Endothelial cell of umbilical vein (primary cell): ENCODE measurements around the gene TCF15. TPM values are rescaled to one million over a fixed set of nuclear protein-coding genes. Genes with fewer than 3 reads are reported as not detected.

Experiments used
- BruUV-seq: library from RNA; stranded (reverse); fragments of 400-500 nt; replicated peaks from 2 replicates; lab custom pipeline; 2021; lab: Mats Ljungman, UMichigan
- CTCF ChIA-PET: fragments of 300-600, 350-600 bp; sonication (Branson Sonifier 250); formaldehyde crosslinking; loops from one replicate; lab custom pipeline; 2021; ENCODE audit warnings: antibody characterized with exemption, inconsistent platforms; lab: Charles Lee
- POLR2A ChIA-PET: fragments of 300-600, 350-600 bp; sonication (Branson Sonifier 250); formaldehyde crosslinking; loops from one replicate; lab custom pipeline; 2021; ENCODE audit warnings: antibody characterized with exemption, inconsistent platforms; lab: Charles Lee
- DNase-seq: peaks from one replicate; pipeline ENCODE4 v3.0.0-alpha.2; 2011; ENCODE audit warnings: low read depth, low spot score
- FAIRE-seq: peaks from 2 replicates; lab custom pipeline; 2011; peaks lifted over from hg19 to GRCh38; lab: Jason Lieb, UNC
- H2AFZ ChIP-seq: 2 replicates; pipeline ENCODE4 v1.6.0; 2012; ENCODE audit warnings: low read depth, low read length, control low read depth, inconsistent platforms
- H3K27ac ChIP-seq: 2 replicates; pipeline ENCODE4 v1.5.1; 2011; ENCODE audit warnings: low read depth, mild to moderate bottlenecking, control low read depth, low read length, moderate library complexity; ENCODE audit not compliant: insufficient read depth
- H3K27me3 ChIP-seq, 2 experiments: 2 replicates each; pipeline versions ENCODE4 v1.6.0 to v1.6.1; 2011; ENCODE audit warnings: low read length in 2 of 2, mixed read lengths in 1 of 2; ENCODE audit not compliant: control insufficient read depth in 2 of 2, insufficient read depth in 2 of 2
- H3K36me3 ChIP-seq, 2 experiments: 2 replicates in 1 of 2; 3 replicates in 1 of 2; pipeline ENCODE4 v1.5.1; 2011; ENCODE audit warnings: low read length in 2 of 2, mild to moderate bottlenecking in 1 of 2, moderate library complexity in 1 of 2; ENCODE audit not compliant: control insufficient read depth in 2 of 2, insufficient read depth in 2 of 2; ENCODE audit errors: extremely low read depth in 1 of 2
- H3K4me1 ChIP-seq: 3 replicates; pipeline ENCODE4 v1.5.1; 2011; ENCODE audit warnings: mild to moderate bottlenecking, low read length; ENCODE audit not compliant: control insufficient read depth, insufficient read depth; ENCODE audit errors: extremely low read depth
- H3K4me2 ChIP-seq: 2 replicates; pipeline ENCODE4 v1.6.1; 2011; ENCODE audit warnings: low read length, control low read depth, mixed read lengths; ENCODE audit not compliant: insufficient read depth
- H3K4me3 ChIP-seq, 3 experiments: fragments of 200-600 bp in 1 of 3; sonication (generic), shearing (Covaris generic) in 1 of 3; replicated peaks in 1 of 3; 2 replicates each; pipeline ENCODE4 v1.5.1; 2011 to 2016; ENCODE audit warnings: control low read depth in 3 of 3, low read length in 3 of 3, mild to moderate bottlenecking in 2 of 3, inconsistent platforms in 1 of 3, low read depth in 1 of 3, moderate library complexity in 1 of 3; ENCODE audit not compliant: insufficient read depth in 1 of 3
- H3K79me2 ChIP-seq: 2 replicates; pipeline ENCODE4 v1.6.0; 2012; ENCODE audit warnings: low read length, inconsistent platforms; ENCODE audit not compliant: control insufficient read depth, insufficient read depth
- H3K9ac ChIP-seq: replicated peaks from 2 replicates; pipeline ENCODE3; 2011; ENCODE audit warnings: low read length, control low read depth; ENCODE audit not compliant: insufficient read depth; ENCODE audit errors: extremely low read depth
- H3K9me1 ChIP-seq: replicated peaks from 3 replicates; pipeline ENCODE4 v1.6.0; 2011; ENCODE audit warnings: mild to moderate bottlenecking, low read length; ENCODE audit not compliant: control insufficient read depth, insufficient read depth; ENCODE audit errors: extremely low read depth
- H3K9me3 ChIP-seq: replicated peaks from 2 replicates; pipeline ENCODE4 v1.5.1; 2012; ENCODE audit warnings: low read length, inconsistent platforms; ENCODE audit not compliant: control insufficient read depth, insufficient read depth
- H4K20me1 ChIP-seq: replicated peaks from 2 replicates; pipeline ENCODE3; 2011; ENCODE audit warnings: mild to moderate bottlenecking, low read length; ENCODE audit not compliant: control insufficient read depth, insufficient read depth; ENCODE audit errors: extremely low read depth
- EZH2 ChIP-seq: IDR thresholded peaks from 2 replicates; pipeline ENCODE4 v1.6.1; 2012; ENCODE audit warnings: borderline replicate concordance, low read depth, mild to moderate bottlenecking, moderate library complexity, low read length, inconsistent platforms; ENCODE audit not compliant: severe bottlenecking
- FOS ChIP-seq: IDR thresholded peaks from 2 replicates; pipeline ENCODE4 v1.6.1; 2011; ENCODE audit warnings: mild to moderate bottlenecking, low read length, moderate library complexity, borderline replicate concordance; ENCODE audit not compliant: insufficient read depth
- GATA2 ChIP-seq: IDR thresholded peaks from 2 replicates; pipeline ENCODE4 v1.7.0; 2011; ENCODE audit warnings: low read depth, mild to moderate bottlenecking, moderate library complexity, mixed read lengths, low read length; ENCODE audit not compliant: insufficient read length, insufficient read depth
- JUN ChIP-seq: IDR thresholded peaks from 2 replicates; pipeline ENCODE4 v1.6.1; 2011; ENCODE audit warnings: borderline replicate concordance, low read depth; ENCODE audit not compliant: insufficient read length, insufficient read depth
- MAX ChIP-seq: IDR thresholded peaks from 2 replicates; pipeline ENCODE4 v1.6.1; 2011; ENCODE audit not compliant: insufficient read depth, insufficient read length
- MYC ChIP-seq: IDR thresholded peaks from one replicate; pipeline ENCODE4 v1.6.1; 2011; ENCODE audit warnings: mild to moderate bottlenecking, low read depth, low read length
- POLR2A ChIP-seq: IDR thresholded peaks from 2 replicates; pipeline ENCODE4 v1.6.1; 2012; ENCODE audit warnings: low read depth, mild to moderate bottlenecking, control low read depth, low read length
- POLR2AphosphoS5 ChIP-seq: IDR thresholded peaks from 2 replicates; pipeline ENCODE4 v1.6.1; 2012; ENCODE audit warnings: low read depth, mild to moderate bottlenecking, control low read depth, low read length, moderate library complexity; ENCODE audit not compliant: insufficient read depth
- dilution Hi-C: fragments of 300-500 bp; cut with MboI; formaldehyde crosslinking; loops from one replicate; pipeline ENCODE4 v1.15.0; 2019; ENCODE audit warnings: low sequenced_read_pairs; ENCODE audit not compliant: extremely low pct_ligation_motif_present
- intact Hi-C: fragments of 100-400 bp; cut with micrococcal nuclease; formaldehyde crosslinking; loops from one replicate; pipeline ENCODE4 v1.10.0; 2022
- polyA plus RNA-seq, 4 experiments: library from polyadenylated mRNA; depleted of rRNA in 3 of 4; stranded (reverse) in 3 of 4; unstranded in 1 of 4; fragments of >200 nt; gene quantifications; 2 replicates each; pipeline versions ENCODE4 v1.2.1 to v1.2.3, GENCODE V29; 2011 to 2012; ENCODE audit warnings: missing spikeins in 1 of 4
- total RNA-seq: library from RNA; stranded (reverse); gene quantifications from 2 replicates; pipeline ENCODE4 v1.2.3, GENCODE V29; 2021
- TF ChIP-seq, protein P1 (sequence below), 2 donors: IDR thresholded peaks; 1 replicate in 1 of 2; 2 replicates in 1 of 2; pipeline ENCODE4 v1.5.1; 2011; ENCODE audit warnings: low read length in 2 of 2, mild to moderate bottlenecking in 2 of 2, moderate library complexity in 2 of 2, control low read depth in 1 of 2, inconsistent platforms in 1 of 2, low read depth in 1 of 2; ENCODE audit not compliant: insufficient read depth in 1 of 2; ENCODE audit errors: extremely low read depth in 1 of 2

TCF15 gene
- total and polyA plus RNA-seq, 2 donors (not counting 3 experiments of a cell fraction or from before 2014, with no cell fraction given), result 0.07 to 1.3 TPM

DNA sequence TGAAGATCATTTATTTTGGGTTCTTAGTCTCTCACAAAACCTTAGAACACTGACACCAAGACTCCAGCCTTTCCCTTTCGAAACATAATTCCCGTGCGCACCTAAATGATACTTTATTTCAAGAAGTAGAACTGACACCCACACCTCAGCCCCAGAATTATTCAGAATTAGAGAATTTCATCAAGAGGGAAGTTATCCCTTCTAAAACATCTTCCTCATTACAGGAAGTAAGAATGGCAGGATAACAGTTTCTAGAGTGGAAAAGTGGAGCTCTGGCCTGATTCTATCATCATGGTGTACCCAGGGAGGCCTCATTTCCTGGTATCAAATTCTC lies 44.3 kb upstream of the TCF15 start:
- BruUV-seq, result no TSS peak
- intact Hi-C loops (no loop called here), dilution Hi-C loops (no loop called here)
- peaks cover 25% of the 10 kb centered on the region for H3K79me2 ChIP-seq
- TF ChIP-seq JUN (no peak), MYC (no peak), POLR2AphosphoS5 (no peak), FOS (no peak), MAX (no peak), POLR2A (no peak), EZH2 (no peak), GATA2 (no peak)
- TF ChIP-seq, protein P1, sequence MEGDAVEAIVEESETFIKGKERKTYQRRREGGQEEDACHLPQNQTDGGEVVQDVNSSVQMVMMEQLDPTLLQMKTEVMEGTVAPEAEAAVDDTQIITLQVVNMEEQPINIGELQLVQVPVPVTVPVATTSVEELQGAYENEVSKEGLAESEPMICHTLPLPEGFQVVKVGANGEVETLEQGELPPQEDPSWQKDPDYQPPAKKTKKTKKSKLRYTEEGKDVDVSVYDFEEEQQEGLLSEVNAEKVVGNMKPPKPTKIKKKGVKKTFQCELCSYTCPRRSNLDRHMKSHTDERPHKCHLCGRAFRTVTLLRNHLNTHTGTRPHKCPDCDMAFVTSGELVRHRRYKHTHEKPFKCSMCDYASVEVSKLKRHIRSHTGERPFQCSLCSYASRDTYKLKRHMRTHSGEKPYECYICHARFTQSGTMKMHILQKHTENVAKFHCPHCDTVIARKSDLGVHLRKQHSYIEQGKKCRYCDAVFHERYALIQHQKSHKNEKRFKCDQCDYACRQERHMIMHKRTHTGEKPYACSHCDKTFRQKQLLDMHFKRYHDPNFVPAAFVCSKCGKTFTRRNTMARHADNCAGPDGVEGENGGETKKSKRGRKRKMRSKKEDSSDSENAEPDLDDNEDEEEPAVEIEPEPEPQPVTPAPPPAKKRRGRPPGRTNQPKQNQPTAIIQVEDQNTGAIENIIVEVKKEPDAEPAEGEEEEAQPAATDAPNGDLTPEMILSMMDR (IDR thresholded peaks at IDR 0.05; ENCODE audit: extremely low read depth in 1 of 2, insufficient read depth in 1 of 2, low read depth in 1 of 2, low read length in 2 of 2), result no peak
- no peak for DNase-seq
- H3K9me3 ChIP-seq, result no peaks in the 10 kb centered on the region
- CTCF ChIA-PET, result interaction anchor here (1.2 to 3.7 kb wide), 2 partner anchors 9 to 12 kb away, joined by 6 to 24 read pairs; no protein-coding TSS in a partner anchor
- no peaks in the 10 kb centered on the region for H3K36me3 ChIP-seq
- peaks cover 15% of the 10 kb centered on the region for H3K4me1 ChIP-seq
- no peaks in the 10 kb centered on the region for H3K9me1 ChIP-seq
- no peak overlapping the region for H3K4me3 ChIP-seq
- no peaks in the 10 kb centered on the region for H4K20me1 ChIP-seq
- no peak overlapping the region for H2AFZ ChIP-seq
- H3K27ac ChIP-seq, result no peak overlapping the region
- no peak overlapping the region for H3K9ac ChIP-seq
- H3K27me3 ChIP-seq, result peaks cover 21 to 23% of the 10 kb centered on the region in 2 experiments
- POLR2A ChIA-PET, result no interaction called here
- FAIRE-seq, result no peak
- H3K4me2 ChIP-seq, result no peak overlapping the region
